Endothelial cell of umbilical vein (primary cell): ENCODE data around the gene CHRNB1. TPM values are rescaled to one million over a fixed set of nuclear protein-coding genes. Genes with fewer than 3 reads are reported as not detected.

ENCODE experiments used
- BruUV-seq: library from RNA; stranded (reverse); fragments of 400-500 nt; replicated peaks from 2 replicates; lab custom pipeline; 2021; lab: Mats Ljungman, UMichigan
- CTCF ChIA-PET: fragments of 300-600, 350-600 bp; sonication (Branson Sonifier 250); formaldehyde crosslinking; loops from one replicate; lab custom pipeline; 2021; ENCODE audit warnings: antibody characterized with exemption, inconsistent platforms; lab: Charles Lee
- POLR2A ChIA-PET: fragments of 300-600, 350-600 bp; sonication (Branson Sonifier 250); formaldehyde crosslinking; loops from one replicate; lab custom pipeline; 2021; ENCODE audit warnings: antibody characterized with exemption, inconsistent platforms; lab: Charles Lee
- DNase-seq: peaks from one replicate; pipeline ENCODE4 v3.0.0-alpha.2; 2011; ENCODE audit warnings: low read depth, low spot score
- FAIRE-seq: peaks from 2 replicates; lab custom pipeline; 2011; peaks lifted over from hg19 to GRCh38; lab: Jason Lieb, UNC
- H2AFZ ChIP-seq: 2 replicates; pipeline ENCODE4 v1.6.0; 2012; ENCODE audit warnings: low read depth, low read length, control low read depth, inconsistent platforms
- H3K27ac ChIP-seq: 2 replicates; pipeline ENCODE4 v1.5.1; 2011; ENCODE audit warnings: low read depth, mild to moderate bottlenecking, control low read depth, low read length, moderate library complexity; ENCODE audit not compliant: insufficient read depth
- H3K27me3 ChIP-seq, 2 experiments: 2 replicates each; pipeline versions ENCODE4 v1.6.0 to v1.6.1; 2011; ENCODE audit warnings: low read length in 2 of 2, mixed read lengths in 1 of 2; ENCODE audit not compliant: control insufficient read depth in 2 of 2, insufficient read depth in 2 of 2
- H3K36me3 ChIP-seq, 2 experiments: 2 replicates in 1 of 2; 3 replicates in 1 of 2; pipeline ENCODE4 v1.5.1; 2011; ENCODE audit warnings: low read length in 2 of 2, mild to moderate bottlenecking in 1 of 2, moderate library complexity in 1 of 2; ENCODE audit not compliant: control insufficient read depth in 2 of 2, insufficient read depth in 2 of 2; ENCODE audit errors: extremely low read depth in 1 of 2
- H3K4me1 ChIP-seq: 3 replicates; pipeline ENCODE4 v1.5.1; 2011; ENCODE audit warnings: mild to moderate bottlenecking, low read length; ENCODE audit not compliant: control insufficient read depth, insufficient read depth; ENCODE audit errors: extremely low read depth
- H3K4me2 ChIP-seq: 2 replicates; pipeline ENCODE4 v1.6.1; 2011; ENCODE audit warnings: low read length, control low read depth, mixed read lengths; ENCODE audit not compliant: insufficient read depth
- H3K4me3 ChIP-seq, 3 experiments: fragments of 200-600 bp in 1 of 3; sonication (generic), shearing (Covaris generic) in 1 of 3; replicated peaks in 1 of 3; 2 replicates each; pipeline ENCODE4 v1.5.1; 2011 to 2016; ENCODE audit warnings: control low read depth in 3 of 3, low read length in 3 of 3, mild to moderate bottlenecking in 2 of 3, inconsistent platforms in 1 of 3, low read depth in 1 of 3, moderate library complexity in 1 of 3; ENCODE audit not compliant: insufficient read depth in 1 of 3
- H3K79me2 ChIP-seq: 2 replicates; pipeline ENCODE4 v1.6.0; 2012; ENCODE audit warnings: low read length, inconsistent platforms; ENCODE audit not compliant: control insufficient read depth, insufficient read depth
- H3K9ac ChIP-seq: replicated peaks from 2 replicates; pipeline ENCODE3; 2011; ENCODE audit warnings: low read length, control low read depth; ENCODE audit not compliant: insufficient read depth; ENCODE audit errors: extremely low read depth
- H3K9me1 ChIP-seq: replicated peaks from 3 replicates; pipeline ENCODE4 v1.6.0; 2011; ENCODE audit warnings: mild to moderate bottlenecking, low read length; ENCODE audit not compliant: control insufficient read depth, insufficient read depth; ENCODE audit errors: extremely low read depth
- H3K9me3 ChIP-seq: replicated peaks from 2 replicates; pipeline ENCODE4 v1.5.1; 2012; ENCODE audit warnings: low read length, inconsistent platforms; ENCODE audit not compliant: control insufficient read depth, insufficient read depth
- H4K20me1 ChIP-seq: replicated peaks from 2 replicates; pipeline ENCODE3; 2011; ENCODE audit warnings: mild to moderate bottlenecking, low read length; ENCODE audit not compliant: control insufficient read depth, insufficient read depth; ENCODE audit errors: extremely low read depth
- EZH2 ChIP-seq: IDR thresholded peaks from 2 replicates; pipeline ENCODE4 v1.6.1; 2012; ENCODE audit warnings: borderline replicate concordance, low read depth, mild to moderate bottlenecking, moderate library complexity, low read length, inconsistent platforms; ENCODE audit not compliant: severe bottlenecking
- FOS ChIP-seq: IDR thresholded peaks from 2 replicates; pipeline ENCODE4 v1.6.1; 2011; ENCODE audit warnings: mild to moderate bottlenecking, low read length, moderate library complexity, borderline replicate concordance; ENCODE audit not compliant: insufficient read depth
- GATA2 ChIP-seq: IDR thresholded peaks from 2 replicates; pipeline ENCODE4 v1.7.0; 2011; ENCODE audit warnings: low read depth, mild to moderate bottlenecking, moderate library complexity, mixed read lengths, low read length; ENCODE audit not compliant: insufficient read length, insufficient read depth
- JUN ChIP-seq: IDR thresholded peaks from 2 replicates; pipeline ENCODE4 v1.6.1; 2011; ENCODE audit warnings: borderline replicate concordance, low read depth; ENCODE audit not compliant: insufficient read length, insufficient read depth
- MYC ChIP-seq: IDR thresholded peaks from one replicate; pipeline ENCODE4 v1.6.1; 2011; ENCODE audit warnings: mild to moderate bottlenecking, low read depth, low read length
- POLR2A ChIP-seq: IDR thresholded peaks from 2 replicates; pipeline ENCODE4 v1.6.1; 2012; ENCODE audit warnings: low read depth, mild to moderate bottlenecking, control low read depth, low read length
- POLR2AphosphoS5 ChIP-seq: IDR thresholded peaks from 2 replicates; pipeline ENCODE4 v1.6.1; 2012; ENCODE audit warnings: low read depth, mild to moderate bottlenecking, control low read depth, low read length, moderate library complexity; ENCODE audit not compliant: insufficient read depth
- dilution Hi-C: fragments of 300-500 bp; cut with MboI; formaldehyde crosslinking; loops from one replicate; pipeline ENCODE4 v1.15.0; 2019; ENCODE audit warnings: low sequenced_read_pairs; ENCODE audit not compliant: extremely low pct_ligation_motif_present
- intact Hi-C: fragments of 100-400 bp; cut with micrococcal nuclease; formaldehyde crosslinking; loops from one replicate; pipeline ENCODE4 v1.10.0; 2022
- polyA plus RNA-seq, 4 experiments: library from polyadenylated mRNA; depleted of rRNA in 3 of 4; stranded (reverse) in 3 of 4; unstranded in 1 of 4; fragments of >200 nt; gene quantifications; 2 replicates each; pipeline versions ENCODE4 v1.2.1 to v1.2.3, GENCODE V29; 2011 to 2012; ENCODE audit warnings: missing spikeins in 1 of 4
- total RNA-seq: library from RNA; stranded (reverse); gene quantifications from 2 replicates; pipeline ENCODE4 v1.2.3, GENCODE V29; 2021
- TF ChIP-seq, protein P1 (sequence below): IDR thresholded peaks from 2 replicates; pipeline ENCODE4 v1.6.1; 2011; ENCODE audit not compliant: insufficient read depth, insufficient read length
- TF ChIP-seq, protein P2 (sequence below), 2 donors: IDR thresholded peaks; 1 replicate in 1 of 2; 2 replicates in 1 of 2; pipeline ENCODE4 v1.5.1; 2011; ENCODE audit warnings: low read length in 2 of 2, mild to moderate bottlenecking in 2 of 2, moderate library complexity in 2 of 2, control low read depth in 1 of 2, inconsistent platforms in 1 of 2, low read depth in 1 of 2; ENCODE audit not compliant: insufficient read depth in 1 of 2; ENCODE audit errors: extremely low read depth in 1 of 2

CHRNB1 gene
- total and polyA plus RNA-seq, 2 donors (not counting 3 experiments of a cell fraction or from before 2014, with no cell fraction given) = 5.6 to 9.3 TPM

DNA sequence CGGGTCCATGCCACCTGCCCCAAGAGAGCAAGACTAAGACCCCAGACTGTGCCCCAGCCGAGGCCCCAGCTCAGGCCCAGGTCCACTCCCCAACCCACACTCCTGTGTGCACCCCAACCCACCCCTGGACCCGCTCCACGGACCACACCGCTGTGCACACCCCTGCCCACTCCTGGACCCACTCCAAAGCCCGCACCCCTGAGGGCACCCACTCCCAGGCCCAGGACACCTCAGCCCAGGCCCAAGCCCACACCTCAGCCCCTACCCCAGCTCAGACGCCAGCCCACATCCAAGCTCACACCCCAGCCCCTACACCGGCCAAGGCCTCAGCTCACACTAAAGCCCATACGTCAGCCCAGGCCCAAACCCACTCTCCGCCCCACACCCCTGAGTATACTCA lies 15.1 kb upstream of the CHRNB1 start:
- Histone ChIP-seq H3K4me3 (no peak overlapping the region), H3K9ac (no peak overlapping the region), H3K36me3 (no peaks in the 10 kb centered on the region), H2AFZ (no peak overlapping the region), H4K20me1 (no peaks in the 10 kb centered on the region), H3K79me2 (no peaks in the 10 kb centered on the region), H3K9me1 (no peaks in the 10 kb centered on the region), H3K4me1 (no peaks in the 10 kb centered on the region), H3K4me2 (no peak overlapping the region), H3K27me3 (no peaks in the 10 kb centered on the region), H3K27ac (no peak overlapping the region), H3K9me3 (no peaks in the 10 kb centered on the region)
- intact Hi-C loops (no loop called here), dilution Hi-C loops (no loop called here)
- FAIRE-seq (no peak), DNase-seq (no peak)
- no peak for TF ChIP-seq POLR2AphosphoS5
- TF ChIP-seq JUN = no peak
- TF ChIP-seq, protein P1, sequence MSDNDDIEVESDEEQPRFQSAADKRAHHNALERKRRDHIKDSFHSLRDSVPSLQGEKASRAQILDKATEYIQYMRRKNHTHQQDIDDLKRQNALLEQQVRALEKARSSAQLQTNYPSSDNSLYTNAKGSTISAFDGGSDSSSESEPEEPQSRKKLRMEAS = no peak
- TF ChIP-seq MYC = no peak
- TF ChIP-seq, protein P2, sequence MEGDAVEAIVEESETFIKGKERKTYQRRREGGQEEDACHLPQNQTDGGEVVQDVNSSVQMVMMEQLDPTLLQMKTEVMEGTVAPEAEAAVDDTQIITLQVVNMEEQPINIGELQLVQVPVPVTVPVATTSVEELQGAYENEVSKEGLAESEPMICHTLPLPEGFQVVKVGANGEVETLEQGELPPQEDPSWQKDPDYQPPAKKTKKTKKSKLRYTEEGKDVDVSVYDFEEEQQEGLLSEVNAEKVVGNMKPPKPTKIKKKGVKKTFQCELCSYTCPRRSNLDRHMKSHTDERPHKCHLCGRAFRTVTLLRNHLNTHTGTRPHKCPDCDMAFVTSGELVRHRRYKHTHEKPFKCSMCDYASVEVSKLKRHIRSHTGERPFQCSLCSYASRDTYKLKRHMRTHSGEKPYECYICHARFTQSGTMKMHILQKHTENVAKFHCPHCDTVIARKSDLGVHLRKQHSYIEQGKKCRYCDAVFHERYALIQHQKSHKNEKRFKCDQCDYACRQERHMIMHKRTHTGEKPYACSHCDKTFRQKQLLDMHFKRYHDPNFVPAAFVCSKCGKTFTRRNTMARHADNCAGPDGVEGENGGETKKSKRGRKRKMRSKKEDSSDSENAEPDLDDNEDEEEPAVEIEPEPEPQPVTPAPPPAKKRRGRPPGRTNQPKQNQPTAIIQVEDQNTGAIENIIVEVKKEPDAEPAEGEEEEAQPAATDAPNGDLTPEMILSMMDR (IDR thresholded peaks at IDR 0.05; ENCODE audit: extremely low read depth in 1 of 2, insufficient read depth in 1 of 2, low read depth in 1 of 2, low read length in 2 of 2) = no peak
- no peak for TF ChIP-seq POLR2A
- no peak for TF ChIP-seq FOS
- TF ChIP-seq GATA2 = no peak
- TF ChIP-seq EZH2 = no peak
- no TSS peak for BruUV-seq
- CTCF ChIA-PET = no interaction called here
- POLR2A ChIA-PET = no interaction called here
